B cell (primary cell): ENCODE measurements around the gene PRKD2. TPM values are rescaled to one million over a fixed set of nuclear protein-coding genes. Genes with fewer than 3 reads are reported as not detected.

ENCODE experiments used
- ATAC-seq: fragments of 200-7000 bp; cut with Tn5 transposase; one replicate; pipeline ENCODE4 v1.10.0; 2021; ENCODE audit warnings: low read depth, mild to moderate bottlenecking, moderate number of reproducible peaks, moderate library complexity
- CTCF ChIA-PET: fragments of 350-600 bp; sonication (Branson Sonifier 250); formaldehyde crosslinking; loops from one replicate; lab custom pipeline; 2021; ENCODE audit warnings: antibody characterized with exemption, inconsistent platforms; lab: Charles Lee
- POLR2A ChIA-PET: fragments of 350-600 bp; sonication (Branson Sonifier 250); formaldehyde crosslinking; loops from one replicate; lab custom pipeline; 2021; ENCODE audit warnings: antibody characterized with exemption; lab: Charles Lee
- DNase-seq: peaks from one replicate; pipeline ENCODE4 v3.0.0; 2013
- H2AFZ ChIP-seq: 2 replicates; pipeline ENCODE4 v1.6.1; 2012; ENCODE audit warnings: mild to moderate bottlenecking, low read depth, low read length; ENCODE audit not compliant: insufficient read depth, poor library complexity, severe bottlenecking
- H3K27ac ChIP-seq, 2 donors: 1 replicate in 1 of 2; 2 replicates in 1 of 2; pipeline ENCODE4 v1.5.1; 2012 to 2013; ENCODE audit warnings: low read length in 2 of 2, mild to moderate bottlenecking in 2 of 2, moderate library complexity in 1 of 2
- H3K27me3 ChIP-seq, 4 experiments: fragments of 200-600 bp in 1 of 4; sonication (generic) in 1 of 4; replicated peaks in 1 of 4; 1 replicate in 2 of 4; 2 replicates in 2 of 4; pipeline versions ENCODE4 v1.6.1 to v1.7.0; 2013 to 2016; ENCODE audit warnings: low read length in 3 of 4, mild to moderate bottlenecking in 2 of 4, mixed read lengths in 1 of 4, moderate library complexity in 1 of 4; ENCODE audit not compliant: insufficient read depth in 4 of 4, control insufficient read depth in 3 of 4; ENCODE audit errors: control extremely low read depth in 1 of 4
- H3K36me3 ChIP-seq, 2 experiments: replicated peaks in 1 of 2; 1 replicate in 1 of 2; 2 replicates in 1 of 2; pipeline versions ENCODE4 v1.6.1 to v1.7.1; 2013; ENCODE audit warnings: low read length in 1 of 2; ENCODE audit not compliant: insufficient read depth in 2 of 2, control insufficient read depth in 1 of 2; ENCODE audit errors: control extremely low read depth in 1 of 2, extremely low read depth in 1 of 2
- H3K4me1 ChIP-seq, 2 donors: fragments of 200-600 bp in 1 of 2; sonication (generic) in 1 of 2; 1 replicate in 1 of 2; 2 replicates in 1 of 2; pipeline versions ENCODE4 v1.5.1 to v1.6.1; 2013 to 2017; ENCODE audit warnings: low read length in 2 of 2; ENCODE audit not compliant: control insufficient read depth in 2 of 2, insufficient read depth in 2 of 2
- H3K4me2 ChIP-seq: replicated peaks from 2 replicates; pipeline ENCODE3; 2012; ENCODE audit warnings: mild to moderate bottlenecking, low read depth, low read length; ENCODE audit not compliant: poor library complexity, severe bottlenecking
- H3K4me3 ChIP-seq, 5 experiments: fragments of 200-600 bp in 1 of 5; sonication (generic) in 1 of 5; 1 replicate in 3 of 5; 2 replicates in 2 of 5; pipeline versions ENCODE4 v1.5.1 to v1.7.0; 2011 to 2016; ENCODE audit warnings: low read length in 4 of 5, mild to moderate bottlenecking in 4 of 5, low read depth in 2 of 5, control low read depth in 1 of 5, moderate library complexity in 1 of 5; ENCODE audit not compliant: insufficient read depth in 1 of 5; ENCODE audit errors: control extremely low read depth in 1 of 5, extremely low read depth in 1 of 5
- H3K79me2 ChIP-seq: fragments of 200-600 bp; sonication (generic); one replicate; pipeline ENCODE4 v1.6.0; 2016; ENCODE audit warnings: low read length; ENCODE audit not compliant: control insufficient read depth, insufficient read depth
- H3K9ac ChIP-seq: fragments of 200-600 bp; sonication (generic); 2 replicates; pipeline ENCODE4 v1.6.1; 2017; ENCODE audit warnings: mild to moderate bottlenecking, low read length, moderate library complexity
- H3K9me3 ChIP-seq, 3 donors: one replicate each; pipeline versions ENCODE4 v1.6.1 to v1.7.1; 2013; ENCODE audit warnings: low read length in 2 of 3; ENCODE audit not compliant: control insufficient read depth in 2 of 3, insufficient read depth in 1 of 3; ENCODE audit errors: control extremely low read depth in 1 of 3
- H4K20me1 ChIP-seq: 2 replicates; pipeline ENCODE4 v1.6.0; 2012; ENCODE audit warnings: mild to moderate bottlenecking, low read length; ENCODE audit not compliant: insufficient read depth, control insufficient read depth, poor library complexity, severe bottlenecking
- H3K27ac Mint-ChIP-seq: one replicate; pipeline ENCODE4 v1.8.0; 2021; ENCODE audit warnings: mixed read lengths
- H3K27me3 Mint-ChIP-seq: one replicate; pipeline ENCODE4 v1.8.0; 2021; ENCODE audit warnings: mixed read lengths
- H3K4me1 Mint-ChIP-seq: one replicate; pipeline ENCODE4 v1.8.0; 2021; ENCODE audit warnings: mixed read lengths
- H3K4me3 Mint-ChIP-seq: one replicate; pipeline ENCODE4 v1.8.0; 2021; ENCODE audit warnings: mixed read lengths
- H3K9me3 Mint-ChIP-seq: one replicate; pipeline ENCODE4 v1.8.0; 2022; ENCODE audit warnings: mixed read lengths; ENCODE audit not compliant: insufficient read depth
- EZH2 ChIP-seq: IDR thresholded peaks from 2 replicates; pipeline ENCODE4 v1.6.1; 2012; ENCODE audit warnings: borderline replicate concordance, low read depth, mild to moderate bottlenecking, moderate library complexity, low read length; ENCODE audit not compliant: insufficient read depth, poor library complexity, severe bottlenecking
- WGBS: methylation state at CpG from one replicate; pipeline ENCODE4 v1.1.5; 2013; ENCODE audit warnings: missing lambda C conversion rate; ENCODE audit not compliant: insufficient coverage; 5-methylcytosine and 5-hydroxymethylcytosine counted together
- intact Hi-C: fragments of 100-400 bp; cut with micrococcal nuclease; formaldehyde crosslinking; loops from one replicate; pipeline ENCODE4 v1.10.0; 2022
- polyA plus RNA-seq: library from polyadenylated mRNA; depleted of rRNA; stranded (reverse); fragments of >200 nt; gene quantifications from 2 replicates; pipeline ENCODE4 v1.2.3, GENCODE V29; 2012
- total RNA-seq, 2 donors: library from RNA; stranded (reverse); fragments of 120-200 nt in 1 of 2; gene quantifications; 1 replicate in 1 of 2; 2 replicates in 1 of 2; pipeline versions ENCODE4 v1.2.3 to v1.2.4, GENCODE V29; 2013 to 2022
- TF ChIP-seq, protein P1 (sequence below): fragments of 200-600 bp; IDR thresholded peaks from one replicate; pipeline ENCODE4 v1.8.0; 2022; ENCODE audit warnings: antibody characterized with exemption, mild to moderate bottlenecking

Gene PRKD2
- total and polyA plus RNA-seq, 2 donors (not counting 1 experiment from before 2014, with no cell fraction given), result 192 to 208 TPM

DNA sequence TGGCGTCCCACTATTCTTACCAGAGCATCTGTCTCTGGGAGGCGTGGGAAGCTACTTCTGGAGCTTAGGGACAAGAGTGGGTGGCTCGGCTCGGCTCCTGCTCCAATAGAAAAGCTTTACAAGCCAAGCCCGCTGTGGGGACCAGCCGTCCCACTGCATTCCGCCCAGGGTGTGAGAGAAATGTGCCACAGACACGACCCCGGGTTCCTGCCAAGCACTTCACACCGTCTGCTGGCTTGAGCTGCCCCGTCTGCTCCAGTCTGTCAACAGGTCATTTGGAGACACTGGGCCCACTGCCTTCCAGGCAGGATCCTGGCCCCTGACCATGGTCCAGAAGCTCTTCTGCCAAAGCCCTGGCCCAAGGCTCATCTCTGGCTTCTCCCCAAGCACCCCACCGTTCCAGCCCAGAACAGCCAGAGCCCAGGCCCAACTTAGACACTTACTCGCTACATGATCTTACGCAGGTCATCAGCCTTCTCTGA lies 22.4 kb upstream of the PRKD2 start:
- Histone ChIP-seq H3K9me3 (no peaks in the 10 kb centered on the region), H3K27me3 (no peaks in the 10 kb centered on the region), H2AFZ (no peak overlapping the region), H3K9ac (no peak overlapping the region), H3K79me2 (peaks cover 77% of the 10 kb centered on the region), H3K4me1 (peaks cover 0 to 18% of the 10 kb centered on the region in 2 donors), H3K27ac (no peak overlapping the region), H4K20me1 (peaks cover 72% of the 10 kb centered on the region), H3K4me3 (no peak overlapping the region), H3K36me3 (peaks cover 3 to 47% of the 10 kb centered on the region in 2 experiments), H3K4me2 (no peak overlapping the region)
- H3K9me3 Mint-ChIP-seq, result no peaks in the 10 kb centered on the region
- no peaks in the 10 kb centered on the region for H3K27me3 Mint-ChIP-seq
- 99% methylated on average over 14 of the region's 14 CpGs for WGBS
- peak overlapping the region; percentile 37 for H3K27ac Mint-ChIP-seq
- H3K4me1 Mint-ChIP-seq, result peaks cover 30% of the 10 kb centered on the region
- DNase-seq (no peak), ATAC-seq (no peak)
- H3K4me3 Mint-ChIP-seq, result no peak overlapping the region
- ChIA-PET CTCF (interaction anchor here (0.5 to 1.4 kb wide), 5 partner anchors 9 to 101 kb away, joined by 3 to 8 read pairs (median 4); no protein-coding TSS in a partner anchor), POLR2A (interaction anchor here (0.7 kb wide), 1 partner anchor 123 kb away, joined by 3 read pairs; no protein-coding TSS in a partner anchor)
- intact Hi-C loops, result no loop called here
- TF ChIP-seq EZH2, result no peak
- TF ChIP-seq, protein P1, sequence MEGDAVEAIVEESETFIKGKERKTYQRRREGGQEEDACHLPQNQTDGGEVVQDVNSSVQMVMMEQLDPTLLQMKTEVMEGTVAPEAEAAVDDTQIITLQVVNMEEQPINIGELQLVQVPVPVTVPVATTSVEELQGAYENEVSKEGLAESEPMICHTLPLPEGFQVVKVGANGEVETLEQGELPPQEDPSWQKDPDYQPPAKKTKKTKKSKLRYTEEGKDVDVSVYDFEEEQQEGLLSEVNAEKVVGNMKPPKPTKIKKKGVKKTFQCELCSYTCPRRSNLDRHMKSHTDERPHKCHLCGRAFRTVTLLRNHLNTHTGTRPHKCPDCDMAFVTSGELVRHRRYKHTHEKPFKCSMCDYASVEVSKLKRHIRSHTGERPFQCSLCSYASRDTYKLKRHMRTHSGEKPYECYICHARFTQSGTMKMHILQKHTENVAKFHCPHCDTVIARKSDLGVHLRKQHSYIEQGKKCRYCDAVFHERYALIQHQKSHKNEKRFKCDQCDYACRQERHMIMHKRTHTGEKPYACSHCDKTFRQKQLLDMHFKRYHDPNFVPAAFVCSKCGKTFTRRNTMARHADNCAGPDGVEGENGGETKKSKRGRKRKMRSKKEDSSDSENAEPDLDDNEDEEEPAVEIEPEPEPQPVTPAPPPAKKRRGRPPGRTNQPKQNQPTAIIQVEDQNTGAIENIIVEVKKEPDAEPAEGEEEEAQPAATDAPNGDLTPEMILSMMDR, result no peak

DNA sequence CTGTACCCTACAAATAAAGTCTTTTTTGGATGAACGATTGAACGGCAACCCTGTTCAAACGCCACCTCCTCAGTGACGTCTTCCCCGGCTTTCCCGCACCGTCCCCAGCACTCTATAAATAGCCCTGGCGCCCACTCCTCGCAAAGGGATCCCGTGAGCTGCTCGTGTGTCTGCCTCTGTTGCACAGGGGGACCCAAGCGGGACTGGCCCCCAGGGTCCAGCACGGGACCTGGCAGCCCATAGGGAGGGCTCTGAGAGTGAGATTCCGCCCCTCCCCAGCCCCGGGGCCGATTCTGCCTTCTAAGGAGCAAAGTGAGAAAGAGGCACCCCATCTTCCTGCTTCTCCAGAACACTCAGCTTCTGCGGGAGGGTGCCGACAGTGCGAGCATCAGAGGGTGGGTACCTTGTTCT lies 20.9 kb upstream of the PRKD2 start:
- peaks cover 75% of the 10 kb centered on the region for H3K79me2 ChIP-seq
- peaks cover 69% of the 10 kb centered on the region for H4K20me1 ChIP-seq
- H3K9me3 ChIP-seq, result no peaks in the 10 kb centered on the region
- H2AFZ ChIP-seq, result no peak overlapping the region
- Mint-ChIP-seq H3K4me3 (no peak overlapping the region), H3K27ac (no peak overlapping the region), H3K9me3 (no peaks in the 10 kb centered on the region), H3K4me1 (peaks cover 19% of the 10 kb centered on the region), H3K27me3 (no peaks in the 10 kb centered on the region)
- no peak for ATAC-seq
- no peak overlapping the region for H3K27ac ChIP-seq
- no peak overlapping the region for H3K9ac ChIP-seq
- CTCF ChIA-PET, result interaction anchor here (1.2 to 1.4 kb wide), 5 partner anchors 9 to 123 kb away, joined by 4 to 7 read pairs (median 4); no protein-coding TSS in a partner anchor
- H3K4me1 ChIP-seq, result peaks cover 0 to 6% of the 10 kb centered on the region in 2 donors
- DNase-seq, result no peak
- intact Hi-C loops, result no loop called here
- peaks cover 4 to 61% of the 10 kb centered on the region in 2 experiments for H3K36me3 ChIP-seq
- H3K27me3 ChIP-seq, result no peaks in the 10 kb centered on the region
- H3K4me3 ChIP-seq, result no peak overlapping the region
- POLR2A ChIA-PET, result interaction anchor here (0.5 kb wide), 1 partner anchor 10 kb away, joined by 9 read pairs; no protein-coding TSS in a partner anchor
- no peak overlapping the region for H3K4me2 ChIP-seq
- 91% methylated on average over 16 of the region's 19 CpGs for WGBS
- TF ChIP-seq, protein P1, result no peak
- no peak for TF ChIP-seq EZH2
